HG02798 (cell line): ENCODE measurements around the gene KSR1.
A peak's percentile ranks its signal among the peaks of the same experiment; 100 is the strongest.

Source experiments
- ATAC-seq: cut with Tn5 transposase; IDR thresholded peaks from one replicate; pipeline ENCODE4 v1.9.1; 2021; ENCODE audit warnings: mild to moderate bottlenecking; ENCODE audit not compliant: unreplicated experiment, poor library complexity

KSR1 gene

GRCh38 chr17:27598337-27599050 lies 142.2 kb downstream of the KSR1 start:
- no peak for ATAC-seq

DNA sequence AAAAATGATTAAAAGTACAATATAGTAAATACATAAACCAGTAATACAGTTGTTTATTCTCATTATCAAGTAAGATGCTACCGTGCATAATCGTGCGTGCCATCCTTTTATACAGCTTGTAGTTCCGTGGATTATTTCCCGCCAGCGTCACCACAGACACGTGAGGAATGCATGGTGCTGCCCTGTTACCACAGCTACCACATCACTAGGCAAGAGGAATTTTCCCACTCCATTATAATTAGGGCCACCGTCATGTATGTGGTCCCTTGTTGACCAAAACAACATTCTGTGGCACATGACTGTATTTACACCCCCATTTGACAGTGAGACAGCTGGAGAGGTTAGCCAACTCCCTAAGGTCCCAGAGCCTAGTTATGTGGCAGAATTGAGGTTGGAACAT lies 144.2 kb downstream of the KSR1 start:
- ATAC-seq, result no peak

GRCh38 chr17:27601069-27601974 lies 145.1 kb downstream of the KSR1 start:
- no peak for ATAC-seq

DNA sequence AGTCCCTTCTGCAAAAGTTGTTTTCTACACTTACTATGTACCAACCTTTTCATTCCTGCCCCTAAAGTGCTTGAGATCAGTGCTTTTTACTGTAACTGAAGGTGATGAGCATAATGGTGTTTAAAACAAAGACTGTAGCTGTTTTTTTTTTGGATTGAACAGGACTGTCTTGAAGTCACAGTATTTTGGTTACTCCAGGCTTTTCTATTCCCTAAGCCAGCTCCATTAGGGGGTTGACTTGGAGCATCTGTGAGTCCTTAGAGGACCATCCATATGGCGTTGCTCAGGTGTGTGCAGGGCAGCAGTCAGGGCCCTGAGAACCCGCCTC lies 145.7 kb downstream of the KSR1 start:
- ATAC-seq, result no peak

- peak; percentile 51 for ATAC-seq
Observed at GRCh38 chr17:27602721-27603420, 146.6 kb downstream of the KSR1 start.

DNA sequence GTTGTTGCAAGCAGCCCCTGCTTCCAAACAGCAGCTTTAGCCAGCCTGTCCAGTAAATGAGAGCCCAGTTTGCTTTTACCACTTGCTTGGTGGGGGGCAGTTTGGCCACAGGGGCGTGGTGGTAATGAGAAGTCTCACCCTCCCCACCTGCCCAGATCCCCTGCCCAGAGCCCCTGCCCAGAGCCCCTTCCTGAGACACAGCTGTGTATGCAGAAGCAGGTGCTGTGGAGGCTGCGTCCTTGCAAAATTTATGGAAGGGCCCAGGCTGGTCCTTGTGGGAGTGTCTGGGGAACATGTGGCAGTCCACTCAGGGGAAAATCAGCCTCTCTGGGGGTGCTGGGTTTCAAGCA lies 147.1 kb downstream of the KSR1 start:
- no peak for ATAC-seq

DNA sequence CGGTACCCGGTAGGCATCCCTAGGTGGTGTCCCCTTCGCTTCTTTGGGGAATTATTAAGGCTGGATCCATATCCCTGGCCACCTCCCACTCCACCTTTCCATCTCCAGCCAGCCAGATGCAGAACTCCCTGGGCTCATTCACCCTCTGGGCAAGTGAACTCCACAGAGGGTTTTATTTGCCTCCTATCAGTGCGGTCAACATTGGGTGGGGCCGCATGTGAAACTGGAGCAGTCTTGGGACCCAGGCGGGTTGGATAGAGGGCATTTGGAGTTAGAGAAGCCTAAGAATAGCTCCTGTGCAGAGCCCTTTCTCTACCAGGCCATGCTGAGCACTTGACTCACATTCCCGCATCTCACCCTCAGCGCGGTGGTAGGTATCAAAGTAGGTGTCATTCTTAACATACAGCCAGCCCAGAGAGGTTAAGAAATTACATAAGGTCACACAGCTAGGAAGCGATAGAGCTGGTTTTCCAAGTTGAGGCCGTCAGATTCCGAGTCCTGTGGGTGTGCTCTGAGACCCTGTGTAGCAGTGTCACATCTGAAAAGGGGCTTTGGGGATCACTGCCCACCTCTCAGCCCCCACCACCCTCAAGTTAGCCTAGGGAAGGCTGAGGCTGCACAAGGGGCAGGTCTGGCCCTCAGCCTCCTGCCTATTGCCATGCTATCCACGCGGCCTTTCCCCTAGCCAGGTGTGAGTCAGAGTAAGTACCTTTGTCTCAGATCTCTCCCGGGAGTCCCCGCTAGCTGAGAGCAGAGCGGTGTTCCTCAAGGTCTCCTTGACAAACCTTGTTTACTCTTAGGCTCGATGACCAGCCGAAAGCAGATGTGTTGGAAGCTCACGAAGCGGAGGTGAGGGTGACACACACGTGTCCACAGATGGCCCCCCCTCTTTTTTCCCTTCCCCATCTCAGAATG lies 147.9 kb downstream of the KSR1 start:
- ATAC-seq, result no peak

DNA sequence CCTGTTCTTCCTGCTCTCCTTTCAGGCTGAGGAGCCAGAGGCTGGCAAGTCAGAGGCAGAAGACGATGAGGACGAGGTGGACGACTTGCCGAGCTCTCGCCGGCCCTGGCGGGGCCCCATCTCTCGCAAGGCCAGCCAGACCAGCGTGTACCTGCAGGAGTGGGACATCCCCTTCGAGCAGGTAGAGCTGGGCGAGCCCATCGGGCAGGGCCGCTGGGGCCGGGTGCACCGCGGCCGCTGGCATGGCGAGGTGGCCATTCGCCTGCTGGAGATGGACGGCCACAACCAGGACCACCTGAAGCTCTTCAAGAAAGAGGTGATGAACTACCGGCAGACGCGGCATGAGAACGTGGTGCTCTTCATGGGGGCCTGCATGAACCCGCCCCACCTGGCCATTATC lies 149.2 kb downstream of the KSR1 start:
- ATAC-seq, result no peak

- ATAC-seq, result no peak
Observed at GRCh38 chr17:27607521-27608091, 151.4 kb downstream of the KSR1 start.

DNA sequence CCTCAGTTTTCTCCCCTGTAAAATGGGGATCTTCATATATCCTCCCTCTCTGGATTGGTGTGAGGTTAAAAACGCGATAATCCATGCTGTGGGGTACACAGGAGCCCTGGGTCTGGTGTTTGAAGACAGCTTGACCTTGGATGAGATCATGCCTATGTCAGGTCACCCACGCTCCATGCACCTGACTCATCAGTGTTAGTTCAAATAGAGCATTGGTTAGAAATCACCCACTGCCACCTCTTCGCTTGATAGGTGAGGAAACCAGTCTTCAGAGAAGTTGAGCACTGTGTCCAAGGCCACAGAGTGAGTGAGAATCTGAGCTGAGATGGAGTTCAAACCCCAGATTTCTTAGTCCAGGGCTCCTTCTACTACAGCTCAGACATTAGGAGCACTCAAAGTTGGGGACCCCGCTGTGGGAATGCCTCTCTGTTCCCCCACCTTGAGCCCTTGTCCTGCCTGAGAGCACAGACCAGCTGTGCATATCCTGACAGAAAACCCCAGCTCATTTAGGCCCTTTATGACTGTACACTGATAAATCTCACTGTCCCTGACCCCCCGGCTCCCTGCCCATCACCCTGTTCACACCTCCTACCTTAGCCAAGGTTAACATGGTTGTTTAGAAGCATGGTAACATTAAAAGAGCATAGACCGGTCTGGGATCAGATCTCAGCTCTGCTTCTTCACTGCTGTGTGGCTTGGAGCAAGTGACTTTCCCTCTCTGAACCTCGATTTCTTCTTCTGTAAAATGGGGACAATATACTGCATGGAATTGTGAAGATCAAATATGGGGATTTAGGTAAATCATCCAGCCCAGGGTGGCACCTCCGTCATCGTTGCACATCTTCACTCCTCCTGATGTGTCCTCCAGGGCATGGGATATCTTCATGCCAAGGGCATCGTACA lies 152.3 kb downstream of the KSR1 start:
- ATAC-seq, result no peak

GRCh38 chr17:27609611-27610303 lies 153.5 kb downstream of the KSR1 start:
- ATAC-seq, result no peak

GRCh38 chr17:27610304-27610677 lies 154.0 kb downstream of the KSR1 start:
- ATAC-seq, result no peak

GRCh38 chr17:27612160-27612770 lies 156.0 kb downstream of the KSR1 start:
- ATAC-seq, result no peak

GRCh38 chr17:27613433-27613832 lies 157.2 kb downstream of the KSR1 start:
- no peak for ATAC-seq

- ATAC-seq, result no peak
Observed at GRCh38 chr17:27615121-27615520, 158.9 kb downstream of the KSR1 start.

DNA sequence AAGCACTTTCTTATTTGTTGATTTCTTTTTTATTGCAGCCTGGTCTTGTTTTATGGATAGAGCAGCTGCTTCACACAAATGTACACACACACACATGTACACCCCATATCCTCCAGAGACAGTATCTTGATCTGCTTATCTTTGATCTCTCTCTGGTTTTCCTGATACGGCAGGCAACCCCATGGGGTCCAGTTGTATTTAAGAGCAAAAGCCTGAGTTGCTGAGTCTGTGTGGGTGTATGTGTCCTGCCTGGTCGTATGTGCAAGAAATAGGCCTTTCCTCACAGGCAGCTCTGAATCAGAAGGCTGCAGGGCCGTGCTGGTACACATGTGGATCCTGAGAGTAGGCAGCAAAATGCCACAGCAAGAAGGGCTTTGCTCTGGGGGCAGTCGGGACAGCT lies 160.2 kb downstream of the KSR1 start:
- no peak for ATAC-seq

DNA sequence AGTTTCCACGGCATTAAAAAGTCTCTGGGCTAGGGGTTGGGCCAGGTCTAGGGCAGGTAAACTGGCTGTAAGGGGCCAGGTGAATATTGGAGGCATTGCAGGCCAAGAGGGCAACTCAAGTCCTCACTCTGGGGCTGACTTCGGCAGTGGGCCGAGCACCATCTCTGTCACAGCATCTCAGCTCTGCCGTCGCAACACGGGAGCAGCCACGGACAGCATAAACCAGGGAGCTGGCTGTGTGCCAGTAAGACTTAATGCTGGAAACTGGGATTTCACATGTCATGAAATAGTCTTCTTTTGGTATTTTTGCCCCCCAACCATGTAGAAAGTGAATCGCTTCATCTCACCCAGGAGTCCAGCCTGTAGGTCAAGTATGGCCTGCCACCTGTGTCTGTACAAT lies 162.2 kb downstream of the KSR1 start:
- ATAC-seq, result no peak

GRCh38 chr17:27620721-27621120 lies 164.5 kb downstream of the KSR1 start:
- no peak for ATAC-seq
